Sigmoid colon (tissue), 7 donors: Measurements from ENCODE around the gene SERPIND1. TPM values are rescaled to one million over a fixed set of nuclear protein-coding genes. Genes with fewer than 3 reads are reported as not detected.

Experiments used
- DNase-seq: peaks from one replicate; pipeline ENCODE4 v3.0.0-alpha.2; 2019
- H3K27ac ChIP-seq, 4 donors: fragments of 200-600 bp; sonication (generic); one replicate each; pipeline ENCODE4 v1.5.1; 2016 to 2019; ENCODE audit warnings: mild to moderate bottlenecking in 1 of 4
- H3K27me3 ChIP-seq, 3 donors: fragments of 200-600 bp; sonication (generic); one replicate each; pipeline ENCODE4 v1.5.1; 2019; ENCODE audit warnings: mild to moderate bottlenecking in 1 of 3
- H3K36me3 ChIP-seq, 4 donors: fragments of 200-600 bp; sonication (generic); one replicate each; pipeline ENCODE4 v1.5.1; 2016 to 2019
- H3K4me1 ChIP-seq, 4 donors: fragments of 200-600 bp; sonication (generic); one replicate each; pipeline ENCODE4 v1.5.1; 2017 to 2019
- H3K4me3 ChIP-seq, 4 donors: fragments of 200-600 bp; sonication (generic); one replicate each; pipeline ENCODE4 v1.5.1; 2017 to 2019; ENCODE audit warnings: mild to moderate bottlenecking in 2 of 4, moderate library complexity in 1 of 4
- H3K9me3 ChIP-seq, 4 donors: fragments of 200-600 bp in 3 of 4; sonication (generic) in 3 of 4; one replicate each; pipeline versions ENCODE4 v1.5.1 to v1.6.1; 2013 to 2019
- CTCF ChIP-seq, 4 experiments: fragments of 450-650 bp in 3 of 4; fragments of 200-600 bp in 1 of 4; IDR thresholded peaks; one replicate each; pipeline ENCODE4 v1.5.1; 2016 to 2019; ENCODE audit warnings: antibody characterized with exemption in 4 of 4, mild to moderate bottlenecking in 3 of 4, moderate library complexity in 2 of 4
- EP300 ChIP-seq, 4 donors: sonication (generic); formaldehyde crosslinking; IDR thresholded peaks; one replicate each; pipeline ENCODE4 v1.6.1; 2017; ENCODE audit warnings: antibody characterized with exemption in 4 of 4
- POLR2A ChIP-seq, 2 donors: fragments of 450-650 bp; IDR thresholded peaks; one replicate each; pipeline ENCODE4 v1.6.1; 2016; ENCODE audit warnings: antibody characterized with exemption in 2 of 2, mild to moderate bottlenecking in 2 of 2, moderate library complexity in 2 of 2
- POLR2AphosphoS5 ChIP-seq, 4 donors: sonication (generic); formaldehyde crosslinking; IDR thresholded peaks; one replicate each; pipeline ENCODE4 v1.6.1; 2017; ENCODE audit warnings: antibody characterized with exemption in 4 of 4
- WGBS, 2 donors: extraction: QIAGEN DNeasy Blood & Tissue Kit; methylation state at CpG; one replicate each; pipeline ENCODE4 v1.1.7; 2013; 5-methylcytosine and 5-hydroxymethylcytosine counted together
- intact Hi-C: fragments of 100-400 bp; cut with DNase I; formaldehyde crosslinking; loops from one replicate; pipeline ENCODE4 v1.15.1; 2023
- polyA plus RNA-seq, 3 donors: library from polyadenylated mRNA; stranded (reverse); fragments of 200-250 nt; gene quantifications; one replicate each; pipeline ENCODE4 v1.2.3, GENCODE V29; 2013
- total RNA-seq, 4 donors: library from RNA; depleted of rRNA; stranded (reverse); fragments of >200 nt; gene quantifications; one replicate each; pipeline ENCODE4 v1.1.0, GENCODE V29; 2016
- donor health status: healthy with polysubstance abuse.
- donor health status: Bipolar disorder and iron deficiency.
- donor health status: healthy.

The SERPIND1 gene
- total and polyA plus RNA-seq, 7 donors = 0.04 TPM; not detected in 6

DNA sequence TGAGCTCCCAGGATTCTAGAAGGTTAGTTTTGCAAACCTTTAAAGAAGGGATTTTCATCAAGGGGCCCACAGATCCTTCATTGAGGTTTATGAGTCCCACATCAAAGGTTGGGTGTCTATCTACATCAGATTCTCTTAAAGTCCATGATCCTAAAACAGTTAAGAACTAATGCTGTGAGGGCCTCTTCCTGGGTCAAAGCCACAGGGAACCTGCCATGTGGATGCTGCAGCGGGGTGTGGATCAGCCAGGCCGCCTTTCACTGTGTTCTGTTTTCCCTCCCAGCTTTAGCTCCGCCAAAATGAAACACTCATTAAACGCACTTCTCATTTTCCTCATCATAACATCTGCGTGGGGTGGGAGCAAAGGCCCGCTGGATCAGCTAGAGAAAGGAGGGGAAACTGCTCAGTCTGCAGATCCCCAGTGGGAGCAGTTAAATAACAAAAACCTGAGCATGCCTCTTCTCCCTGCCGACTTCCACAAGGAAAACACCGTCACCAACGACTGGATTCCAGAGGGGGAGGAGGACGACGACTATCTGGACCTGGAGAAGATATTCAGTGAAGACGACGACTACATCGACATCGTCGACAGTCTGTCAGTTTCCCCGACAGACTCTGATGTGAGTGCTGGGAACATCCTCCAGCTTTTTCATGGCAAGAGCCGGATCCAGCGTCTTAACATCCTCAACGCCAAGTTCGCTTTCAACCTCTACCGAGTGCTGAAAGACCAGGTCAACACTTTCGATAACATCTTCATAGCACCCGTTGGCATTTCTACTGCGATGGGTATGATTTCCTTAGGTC, 5.3 kb downstream of the SERPIND1 start:
- peaks cover 0 to 48% (median 9%) of the 10 kb centered on the region in 4 donors for H3K36me3 ChIP-seq
- H3K9me3 ChIP-seq = no peaks in the 10 kb centered on the region
- TF ChIP-seq POLR2AphosphoS5 (IDR thresholded peaks at IDR 0.05) = no peak
- 91 to 93% methylated on average over 25 of the region's 25 CpGs for WGBS, 2 donors
- DNase-seq = no peak
- H3K27me3 ChIP-seq = no peaks in the 10 kb centered on the region
- intact Hi-C loops = no loop called here
- H3K4me1 ChIP-seq = no peaks in the 10 kb centered on the region
- no peak overlapping the region for H3K27ac ChIP-seq
- H3K4me3 ChIP-seq = no peak overlapping the region

DNA sequence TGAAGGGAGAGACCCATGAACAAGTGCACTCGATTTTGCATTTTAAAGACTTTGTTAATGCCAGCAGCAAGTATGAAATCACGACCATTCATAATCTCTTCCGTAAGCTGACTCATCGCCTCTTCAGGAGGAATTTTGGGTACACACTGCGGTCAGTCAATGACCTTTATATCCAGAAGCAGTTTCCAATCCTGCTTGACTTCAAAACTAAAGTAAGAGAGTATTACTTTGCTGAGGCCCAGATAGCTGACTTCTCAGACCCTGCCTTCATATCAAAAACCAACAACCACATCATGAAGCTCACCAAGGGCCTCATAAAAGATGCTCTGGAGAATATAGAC, 5.9 kb downstream of the SERPIND1 start:
- intact Hi-C loops = no loop called here
- no peak for DNase-seq
- Histone ChIP-seq H3K9me3 (no peaks in the 10 kb centered on the region), H3K27me3 (no peaks in the 10 kb centered on the region), H3K4me1 (no peaks in the 10 kb centered on the region), H3K36me3 (peaks cover 0 to 48% (median 9%) of the 10 kb centered on the region in 4 donors), H3K27ac (no peak overlapping the region), H3K4me3 (no peak overlapping the region)
- 90 to 93% methylated on average over 5 of the region's 5 CpGs for WGBS, 2 donors
- TF ChIP-seq POLR2A (IDR thresholded peaks at IDR 0.05) = no peak
- no peak for TF ChIP-seq POLR2AphosphoS5 (IDR thresholded peaks at IDR 0.05)
- TF ChIP-seq CTCF (IDR thresholded peaks at IDR 0.05) = no peak
- no peak for TF ChIP-seq EP300 (IDR thresholded peaks at IDR 0.05)

DNA sequence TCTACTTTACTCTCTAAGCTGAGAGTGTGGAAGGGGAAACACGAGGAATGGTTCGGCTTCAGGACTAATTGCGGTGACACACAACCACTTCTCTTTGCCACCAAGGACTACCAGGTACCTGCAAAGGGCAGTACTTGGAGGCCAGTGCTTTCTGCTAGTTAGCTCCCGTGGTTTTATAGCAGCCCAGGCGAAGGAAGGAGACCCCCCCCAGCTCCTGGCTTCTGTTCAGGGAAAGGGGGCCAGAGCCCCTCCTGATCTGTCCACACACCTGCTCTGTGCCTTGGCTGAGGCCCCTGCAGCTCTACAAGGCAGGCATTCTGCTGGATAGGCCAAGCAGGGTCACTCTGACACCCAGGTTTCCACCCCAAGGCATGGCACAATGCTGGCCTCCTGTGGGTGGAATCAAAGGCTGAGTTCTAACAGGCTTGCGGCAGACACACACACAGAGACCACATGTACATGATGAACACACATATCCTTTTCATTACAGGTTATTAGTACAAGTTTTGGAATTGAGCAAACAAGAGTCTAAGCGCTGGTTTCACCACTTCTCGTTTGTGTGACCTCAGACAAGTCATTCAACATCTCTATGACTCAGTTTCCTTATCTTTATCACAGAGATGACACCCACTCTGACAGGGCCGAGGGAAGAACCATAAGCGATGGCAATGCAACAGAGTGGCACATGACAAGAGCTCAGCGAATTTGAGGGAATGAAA, 7.5 kb downstream of the SERPIND1 start:
- Histone ChIP-seq H3K36me3 (peaks cover 0 to 51% (median 10%) of the 10 kb centered on the region in 4 donors), H3K9me3 (no peaks in the 10 kb centered on the region), H3K4me1 (no peaks in the 10 kb centered on the region), H3K27me3 (no peaks in the 10 kb centered on the region), H3K27ac (no peak overlapping the region), H3K4me3 (no peak overlapping the region)
- intact Hi-C loops = no loop called here
- no peak for DNase-seq
- TF ChIP-seq EP300 (IDR thresholded peaks at IDR 0.05) = no peak
- TF ChIP-seq POLR2AphosphoS5 (IDR thresholded peaks at IDR 0.05) = no peak
- TF ChIP-seq CTCF (IDR thresholded peaks at IDR 0.05) = no peak
- TF ChIP-seq POLR2A (IDR thresholded peaks at IDR 0.05) = no peak
- 88 to 89% methylated on average over 11 of the region's 11 CpGs for WGBS, 2 donors

GRCh38 chr22:20782083-20782482, 8.2 kb downstream of the SERPIND1 start:
- intact Hi-C loops = no loop called here
- no peaks in the 10 kb centered on the region for H3K27me3 ChIP-seq
- no peak for DNase-seq
- H3K4me3 ChIP-seq = no peak overlapping the region
- H3K36me3 ChIP-seq = peaks cover 6 to 55% (median 14%) of the 10 kb centered on the region in 4 donors
- no peak for TF ChIP-seq EP300 (IDR thresholded peaks at IDR 0.05)
- no peak for TF ChIP-seq POLR2A (IDR thresholded peaks at IDR 0.05)
- no peak for TF ChIP-seq POLR2AphosphoS5 (IDR thresholded peaks at IDR 0.05)
- no peak for TF ChIP-seq CTCF (IDR thresholded peaks at IDR 0.05)
- 90 to 91% methylated on average over 4 of the region's 4 CpGs for WGBS, 2 donors
- no peak overlapping the region for H3K27ac ChIP-seq
- no peaks in the 10 kb centered on the region for H3K4me1 ChIP-seq
- H3K9me3 ChIP-seq = no peaks in the 10 kb centered on the region

GRCh38 chr22:20782596-20783299, 8.8 kb downstream of the SERPIND1 start:
- Histone ChIP-seq H3K4me1 (no peaks in the 10 kb centered on the region), H3K27me3 (no peaks in the 10 kb centered on the region), H3K9me3 (no peaks in the 10 kb centered on the region), H3K27ac (no peak overlapping the region), H3K36me3 (peaks cover 12 to 56% (median 18%) of the 10 kb centered on the region in 4 donors), H3K4me3 (no peak overlapping the region)
- TF ChIP-seq CTCF (IDR thresholded peaks at IDR 0.05) = no peak
- no peak for TF ChIP-seq POLR2A (IDR thresholded peaks at IDR 0.05)
- TF ChIP-seq POLR2AphosphoS5 (IDR thresholded peaks at IDR 0.05) = no peak
- no peak for TF ChIP-seq EP300 (IDR thresholded peaks at IDR 0.05)
- 96% methylated on average over 4 of the region's 4 CpGs for WGBS, 2 donors
- intact Hi-C loops = no loop called here
- DNase-seq = no peak
